Left cardiac atrium (tissue), 4 donors: ENCODE data around the gene P2RY10. TPM values are rescaled to one million over a fixed set of nuclear protein-coding genes. Genes with fewer than 3 reads are reported as not detected.
"Not testable (repeated sequence)": the region's sequence is repeated elsewhere in the genome, so short reads cannot be mapped to it uniquely, and the experiment has no call there.

Experiments used
- ATAC-seq, 2 donors: fragments of 200-7000 bp; cut with Tn5 transposase; one replicate each; pipeline ENCODE4 v1.9.1; 2020; ENCODE audit warnings: mild to moderate bottlenecking in 2 of 2, moderate library complexity in 2 of 2
- DNase-seq: peaks from one replicate; pipeline ENCODE4 v3.0.0-alpha.2; 2020
- intact Hi-C, 2 donors: fragments of 100-400 bp; cut with DNase I; formaldehyde crosslinking; loops; one replicate each; pipeline versions ENCODE4 v1.14.1 to v1.15.1; 2022 to 2023
- long read RNA-seq: library from polyadenylated mRNA; unstranded; transcript quantifications from one replicate; pipeline ENCODE4 v2.0.0, GENCODE V29; 2021
- total RNA-seq, 2 donors: library from RNA; stranded (reverse); fragmentation: NEBNext Ultra II Directional; extraction: Animal tissue kit (Norgen Biotek cat#: 25700); gene quantifications; one replicate each; pipeline ENCODE4 v1.2.1, GENCODE V29; 2021
- donor health status: DM: no; HTN: yes; CAD: no.
- donor health status: DM: no; HTN: yes; CAD: no; lungs with severe emphysema.
- donor health status: DM: yes; HTN: yes; CAD: no.
- donor health status: Dilated cardiomyopathy.

The P2RY10 gene
- under 1 TPM in 1 of 2 donors, not detected in 1; 0.56 TPM for total RNA-seq
- long read RNA-seq, result 0 reads

- intact Hi-C loops, result no loop called here
- no peak for DNase-seq
- peak in 1 of 2 donors; percentile 55 for ATAC-seq
These were observed at the start of gene P2RY10 for GRCh38 chrX:78945186-78945912. P2RY10 (plus strand) TSS chrX:78945391; CDS start chrX:78960521, 15,130 bp downstream.

GRCh38 chrX:78922754-78923153 lies 22.4 kb upstream of the P2RY10 start:
- no peak for DNase-seq
- ATAC-seq, result no peak
- intact Hi-C loops, result no loop called here

- DNase-seq (no peak), ATAC-seq (no peak)
- intact Hi-C loops, result no loop called here
These were observed 21.8 kb upstream of the P2RY10 start for GRCh38 chrX:78923198-78924015.

GRCh38 chrX:78931814-78932213 lies 13.4 kb upstream of the P2RY10 start:
- ATAC-seq, result no peak
- no peak for DNase-seq
- intact Hi-C loops, result no loop called here

- intact Hi-C loops, result no loop called here
- ATAC-seq, result no peak
- DNase-seq, result no peak
These were observed 10.3 kb upstream of the P2RY10 start for GRCh38 chrX:78934866-78935265.

GRCh38 chrX:78944351-78944750 lies 840 bp upstream of the P2RY10 start:
- ATAC-seq (no peak), DNase-seq (no peak)
- intact Hi-C loops, result no loop called here

GRCh38 chrX:78946178-78946931 lies 1.2 kb downstream of the P2RY10 start:
- intact Hi-C loops, result no loop called here
- DNase-seq (no peak), ATAC-seq (no peak)

GRCh38 chrX:78950009-78950835 lies 5.0 kb downstream of the P2RY10 start:
- DNase-seq (no peak), ATAC-seq (no peak)
- intact Hi-C loops, result no loop called here

GRCh38 chrX:78957049-78957767 lies 12.0 kb downstream of the P2RY10 start:
- no peak for ATAC-seq
- intact Hi-C loops, result no loop called here
- DNase-seq, result no peak

- intact Hi-C loops, result no loop called here
- DNase-seq, result no peak
- ATAC-seq, result no peak
These were observed 12.6 kb downstream of the P2RY10 start for GRCh38 chrX:78957768-78958130.

GRCh38 chrX:78958419-78959116 lies 13.4 kb downstream of the P2RY10 start:
- DNase-seq (no peak), ATAC-seq (no peak)
- intact Hi-C loops, result no loop called here

- intact Hi-C loops, result no loop called here
- no peak for ATAC-seq
- no peak for DNase-seq
These were observed 15.7 kb downstream of the P2RY10 start for GRCh38 chrX:78960888-78961287.

- intact Hi-C loops, result no loop called here
- DNase-seq (no peak), ATAC-seq (no peak)
These were observed 19.4 kb downstream of the P2RY10 start for GRCh38 chrX:78964598-78964997.

GRCh38 chrX:78979789-78980464 lies 34.7 kb downstream of the P2RY10 start:
- no peak for DNase-seq
- intact Hi-C loops, result no loop called here
- no peak for ATAC-seq

GRCh38 chrX:78989349-78989748 lies 44.2 kb downstream of the P2RY10 start:
- no peak for DNase-seq
- ATAC-seq, result no peak
- intact Hi-C loops, result no loop called here

GRCh38 chrX:78997870-78998558 lies 52.8 kb downstream of the P2RY10 start:
- DNase-seq, result peak; percentile 15
- no peak for ATAC-seq
- intact Hi-C loops, result no loop called here

- DNase-seq, intact Hi-C loops, ATAC-seq: not testable (repeated sequence)
These were observed 62.3 kb downstream of the P2RY10 start for GRCh38 chrX:79007540-79007939.
